ENCODE results near the gene GEMIN5. TPM values are rescaled to one million over a fixed set of nuclear protein-coding genes. Genes with fewer than 3 reads are reported as not detected.

Gene GEMIN5
- total RNA-seq, 2 experiments from 2014 or later = 41.9 to 44.8 TPM

DNA sequence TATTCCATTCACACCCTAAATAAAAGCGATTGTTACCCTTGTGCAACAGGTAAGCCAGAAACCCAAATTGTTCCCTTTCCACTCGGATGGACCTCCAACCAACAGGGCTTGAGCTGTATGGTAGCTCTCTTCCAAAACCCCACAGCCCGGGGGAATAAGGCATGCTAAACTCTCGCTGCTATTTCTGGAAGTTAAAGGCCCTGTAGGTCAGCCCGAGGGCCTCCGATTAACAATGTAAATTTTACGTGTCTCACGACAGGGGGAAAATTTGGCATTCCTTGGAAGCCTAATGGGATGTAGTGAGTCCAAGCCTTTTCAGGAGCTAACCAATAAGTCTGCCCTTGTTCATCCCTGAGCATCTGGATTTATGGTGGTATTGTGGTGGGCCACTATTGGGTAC, 53.6 kb downstream of the GEMIN5 start:
- H3K27me3 Mint-ChIP-seq = no peaks in the 10 kb centered on the region
- H3K36me3 Mint-ChIP-seq = peaks cover 94% of the 10 kb centered on the region
- H3K4me1 Mint-ChIP-seq = no peaks in the 10 kb centered on the region
- no peak overlapping the region for H3K27ac Mint-ChIP-seq
- peaks cover 42% of the 10 kb centered on the region for H3K9me3 Mint-ChIP-seq
- no peak for DNase-seq
- no peak overlapping the region for H3K4me3 Mint-ChIP-seq

DNA sequence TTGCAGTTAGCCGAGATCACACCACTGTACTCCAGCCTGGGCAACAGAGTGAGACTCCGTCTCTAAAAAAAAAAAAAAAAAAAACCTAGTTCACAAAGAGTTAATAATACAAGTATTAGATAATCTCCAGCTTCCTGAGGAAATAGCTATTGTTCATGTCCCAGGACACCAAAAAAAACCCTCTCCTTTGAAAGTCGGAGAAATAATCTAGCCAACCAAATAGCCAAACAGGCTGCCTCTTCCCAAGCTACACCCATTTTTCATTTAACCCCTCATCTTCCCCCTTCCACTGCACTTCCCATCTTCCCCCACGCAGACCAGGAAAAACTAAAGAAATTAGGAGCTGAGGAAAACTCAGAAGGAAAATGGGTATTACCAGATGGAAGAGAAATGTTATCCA, 56.0 kb downstream of the GEMIN5 start:
- Mint-ChIP-seq H3K4me1 (no peaks in the 10 kb centered on the region), H3K9me3 (peaks cover 47% of the 10 kb centered on the region), H3K27me3 (no peaks in the 10 kb centered on the region), H3K36me3 (peaks cover 91% of the 10 kb centered on the region), H3K4me3 (no peak overlapping the region), H3K27ac (no peak overlapping the region)
- DNase-seq = no peak

DNA sequence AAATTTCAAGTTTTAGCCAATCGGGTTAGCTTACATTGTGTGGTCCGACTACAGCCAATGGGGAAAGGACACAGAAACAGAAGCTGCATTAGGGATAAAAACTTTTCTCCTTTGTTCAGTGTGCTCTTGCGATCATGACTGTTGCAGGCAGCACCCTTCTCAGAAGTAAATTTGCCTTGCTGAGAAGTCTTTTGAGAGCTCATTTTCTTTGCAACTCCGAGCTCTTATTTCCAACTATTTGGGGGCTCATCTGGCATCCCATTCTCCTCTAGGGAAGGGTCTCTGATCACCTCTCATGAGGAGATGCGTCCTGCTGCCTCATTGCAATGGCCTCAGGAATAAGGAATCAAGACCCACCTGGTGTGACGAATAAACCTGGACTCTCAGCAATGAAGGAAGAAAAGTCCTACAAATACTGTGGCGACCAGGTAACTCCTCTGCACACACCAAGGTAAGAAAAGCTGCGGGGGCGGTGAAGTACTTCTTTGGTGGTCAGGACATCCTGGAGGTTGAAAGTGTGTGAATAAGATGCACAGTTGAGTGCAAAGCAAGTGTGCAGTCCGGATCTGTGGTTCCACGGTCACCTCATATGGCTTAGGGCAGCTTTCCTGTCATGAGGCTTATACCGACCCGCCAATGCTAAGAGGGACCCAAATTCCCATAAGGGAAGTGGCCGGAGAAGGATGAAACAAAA, 59.2 kb downstream of the GEMIN5 start:
- peaks cover 84% of the 10 kb centered on the region for H3K36me3 Mint-ChIP-seq
- H3K4me1 Mint-ChIP-seq = peaks cover 3% of the 10 kb centered on the region
- peaks cover 33% of the 10 kb centered on the region for H3K9me3 Mint-ChIP-seq
- no peak overlapping the region for H3K27ac Mint-ChIP-seq
- H3K27me3 Mint-ChIP-seq = no peaks in the 10 kb centered on the region
- DNase-seq = no peak
- no peak overlapping the region for H3K4me3 Mint-ChIP-seq

DNA sequence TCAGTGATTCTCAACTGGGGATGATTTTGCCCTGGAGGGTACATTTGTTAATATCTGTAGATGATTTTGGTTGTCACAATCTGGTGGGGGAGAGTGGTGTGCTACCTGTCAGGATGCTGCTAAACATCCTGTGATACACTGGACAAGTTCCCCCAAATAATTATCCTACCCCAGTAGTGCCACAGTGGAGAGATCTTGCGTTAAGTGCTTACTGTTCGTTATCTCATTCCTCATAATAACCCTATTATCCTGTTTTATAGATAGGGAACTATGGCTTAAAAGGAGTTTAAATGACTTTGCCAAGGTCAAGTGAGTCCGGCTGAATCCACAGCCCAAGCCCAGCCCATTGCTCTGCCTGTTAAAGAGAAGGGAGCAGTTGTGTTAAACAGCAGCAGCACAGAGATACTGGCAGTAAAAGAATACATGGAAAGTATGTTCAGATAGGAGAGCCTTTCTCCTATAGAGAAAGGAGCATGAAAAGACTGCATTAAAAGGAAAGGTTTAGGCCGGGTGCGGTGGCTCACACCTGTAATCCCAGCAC, 64.2 kb downstream of the GEMIN5 start:
- Mint-ChIP-seq H3K9me3 (peaks cover 14% of the 10 kb centered on the region), H3K27ac (no peak overlapping the region), H3K27me3 (no peaks in the 10 kb centered on the region), H3K4me3 (no peak overlapping the region), H3K36me3 (peaks cover 49% of the 10 kb centered on the region), H3K4me1 (peaks cover 3% of the 10 kb centered on the region)
- no peak for DNase-seq

DNA sequence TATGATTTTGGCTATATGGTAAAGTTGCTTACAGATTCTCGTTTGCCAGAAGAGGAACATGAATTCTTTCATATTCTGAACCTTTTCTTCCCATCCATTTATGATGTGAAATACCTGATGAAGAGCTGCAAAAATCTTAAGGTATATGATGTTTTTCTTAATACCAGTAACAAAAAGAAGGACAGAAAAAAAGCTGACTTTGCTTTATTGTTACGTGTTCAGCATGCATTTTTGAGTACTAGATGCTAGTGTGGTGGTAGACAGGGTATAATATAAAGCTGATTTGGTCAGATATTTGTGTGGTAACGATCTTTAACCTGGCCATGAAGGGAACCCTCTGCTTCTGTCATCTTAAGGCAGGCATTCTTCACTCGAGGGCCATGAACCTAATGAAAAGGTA, 66.3 kb downstream of the GEMIN5 start:
- Mint-ChIP-seq H3K27ac (no peak overlapping the region), H3K4me3 (no peak overlapping the region), H3K27me3 (no peaks in the 10 kb centered on the region), H3K9me3 (peaks cover 3% of the 10 kb centered on the region), H3K36me3 (peaks cover 38% of the 10 kb centered on the region), H3K4me1 (peaks cover 11% of the 10 kb centered on the region)
- DNase-seq = no peak

DNA sequence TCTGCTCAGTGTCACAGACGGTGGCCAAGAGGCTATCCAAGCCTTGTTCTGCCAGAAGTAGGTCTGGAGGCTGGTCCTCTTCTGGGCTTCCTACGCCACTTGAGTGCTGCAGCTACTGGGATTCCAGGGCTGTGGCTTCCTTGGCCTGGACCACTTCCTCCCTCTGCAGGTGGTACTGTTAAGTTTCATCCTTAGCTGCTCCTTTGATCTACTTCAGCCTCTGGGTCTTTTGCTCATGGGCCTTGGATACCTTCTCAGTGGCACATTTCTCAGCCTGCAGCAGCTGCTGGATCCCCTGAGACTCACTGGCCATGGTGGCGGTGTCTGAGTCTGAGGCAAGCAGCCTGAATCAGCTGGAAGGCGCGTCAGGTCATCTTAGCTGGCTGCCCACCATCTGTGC, 69.3 kb downstream of the GEMIN5 start:
- Mint-ChIP-seq H3K27ac (peak overlapping the region; percentile 83), H3K4me3 (no peak overlapping the region), H3K9me3 (no peaks in the 10 kb centered on the region), H3K27me3 (no peaks in the 10 kb centered on the region), H3K36me3 (peaks cover 36% of the 10 kb centered on the region), H3K4me1 (peaks cover 23% of the 10 kb centered on the region)
- DNase-seq = no peak

DNA sequence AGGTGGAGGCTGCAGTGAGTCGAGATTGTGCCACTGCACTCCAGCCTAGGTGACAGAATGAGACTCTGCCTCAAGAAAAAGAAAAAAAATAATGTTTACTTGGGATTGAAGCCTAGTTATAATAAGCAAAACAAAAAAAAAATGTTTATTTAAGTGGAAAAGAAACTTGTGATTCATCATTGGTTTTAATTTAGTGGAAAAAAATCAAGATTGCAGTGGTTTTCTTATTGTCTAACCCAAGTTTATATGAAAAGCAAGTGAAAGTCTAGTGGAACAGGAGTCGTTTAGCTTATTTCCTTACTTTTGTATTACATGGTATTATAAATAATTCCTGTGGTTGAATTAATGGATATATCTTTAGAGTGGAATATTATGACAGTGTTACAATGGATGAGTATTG, 71.2 kb downstream of the GEMIN5 start:
- Mint-ChIP-seq H3K27ac (peak overlapping the region; percentile 38), H3K9me3 (no peaks in the 10 kb centered on the region), H3K36me3 (peaks cover 41% of the 10 kb centered on the region), H3K27me3 (no peaks in the 10 kb centered on the region), H3K4me1 (peaks cover 38% of the 10 kb centered on the region), H3K4me3 (no peak overlapping the region)
- no peak for DNase-seq

DNA sequence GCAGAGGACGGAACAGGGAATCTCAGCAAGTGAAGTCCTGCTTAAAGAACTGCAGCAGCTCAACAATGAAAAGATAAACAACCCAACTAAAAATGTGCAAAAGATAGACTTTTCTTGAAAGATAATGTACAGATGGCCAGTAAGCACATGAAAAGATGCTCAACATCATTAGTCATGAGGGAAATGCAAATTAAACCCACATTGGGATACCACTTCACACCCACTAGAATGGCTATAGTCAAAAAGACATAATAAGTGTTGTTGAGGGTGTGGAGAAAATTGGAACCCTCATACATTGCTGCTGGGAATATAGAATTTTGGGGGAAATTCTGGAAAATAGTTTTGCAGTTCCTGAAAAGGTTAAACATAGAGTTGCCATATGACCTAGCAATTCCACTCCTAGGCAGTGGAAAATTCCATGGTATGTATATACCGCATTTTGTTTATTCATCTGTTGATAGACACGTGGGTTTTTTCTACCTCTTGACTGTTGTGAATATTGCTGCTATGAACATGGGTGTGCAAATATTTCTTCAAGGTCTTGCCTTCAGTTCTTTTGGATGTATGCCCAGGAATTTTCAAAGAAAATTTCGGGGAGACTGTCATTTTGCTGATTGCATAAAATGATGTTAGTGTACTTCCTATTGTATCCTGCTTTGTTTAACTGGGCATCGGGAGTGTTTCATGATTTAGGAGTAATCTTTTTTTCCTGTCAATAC, 72.4 kb downstream of the GEMIN5 start:
- H3K27ac Mint-ChIP-seq = peak overlapping the region; percentile 63

DNA sequence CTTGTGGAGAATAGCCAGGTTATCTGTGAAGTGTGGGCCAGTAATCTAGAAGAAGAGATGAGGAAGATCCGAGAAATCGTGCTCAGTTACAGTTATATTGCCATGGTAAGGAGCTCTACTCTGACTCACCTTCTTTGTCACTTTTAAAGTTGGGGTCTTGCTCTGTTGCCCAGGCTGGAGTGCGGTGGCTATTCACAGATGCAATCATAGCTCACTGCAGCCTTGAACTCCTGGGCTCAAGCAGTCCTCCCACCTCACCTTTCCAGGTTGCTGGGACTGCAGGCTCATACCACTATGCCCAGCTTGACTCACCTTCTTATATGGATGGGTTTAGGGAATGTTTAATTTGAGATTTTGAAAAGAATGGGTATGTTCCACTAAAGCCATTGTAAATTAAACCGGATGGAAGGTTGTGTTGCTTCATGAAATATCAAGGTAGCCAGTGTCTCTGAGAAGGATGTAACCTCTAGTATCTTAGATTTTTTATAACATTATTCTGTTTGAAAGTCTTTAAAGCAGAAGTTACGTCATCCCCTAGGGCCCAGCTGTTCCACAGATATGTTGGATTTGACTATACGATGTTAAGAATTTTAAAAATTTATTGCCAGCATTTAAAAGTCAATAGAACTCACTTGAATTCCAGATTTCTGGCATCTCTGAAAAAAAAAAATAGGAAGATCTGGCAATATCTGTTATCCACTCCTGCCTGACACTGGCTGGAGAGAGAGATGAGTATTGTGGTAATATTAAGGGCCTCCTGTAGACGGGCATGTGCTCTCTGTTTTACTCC, 74.5 kb downstream of the GEMIN5 start:
- Mint-ChIP-seq H3K27ac (peak overlapping the region; percentile 14), H3K4me3 (no peak overlapping the region), H3K27me3 (no peaks in the 10 kb centered on the region), H3K36me3 (peaks cover 55% of the 10 kb centered on the region), H3K9me3 (no peaks in the 10 kb centered on the region), H3K4me1 (peaks cover 58% of the 10 kb centered on the region)
- no peak for DNase-seq

More for the DNA sequence above, 72.4 kb downstream of the GEMIN5 start:
- DNase-seq = no peak
- H3K9me3 Mint-ChIP-seq = no peaks in the 10 kb centered on the region
- H3K4me1 Mint-ChIP-seq = peaks cover 51% of the 10 kb centered on the region
- H3K4me3 Mint-ChIP-seq = no peak overlapping the region
- peaks cover 46% of the 10 kb centered on the region for H3K36me3 Mint-ChIP-seq
- no peaks in the 10 kb centered on the region for H3K27me3 Mint-ChIP-seq

DNA sequence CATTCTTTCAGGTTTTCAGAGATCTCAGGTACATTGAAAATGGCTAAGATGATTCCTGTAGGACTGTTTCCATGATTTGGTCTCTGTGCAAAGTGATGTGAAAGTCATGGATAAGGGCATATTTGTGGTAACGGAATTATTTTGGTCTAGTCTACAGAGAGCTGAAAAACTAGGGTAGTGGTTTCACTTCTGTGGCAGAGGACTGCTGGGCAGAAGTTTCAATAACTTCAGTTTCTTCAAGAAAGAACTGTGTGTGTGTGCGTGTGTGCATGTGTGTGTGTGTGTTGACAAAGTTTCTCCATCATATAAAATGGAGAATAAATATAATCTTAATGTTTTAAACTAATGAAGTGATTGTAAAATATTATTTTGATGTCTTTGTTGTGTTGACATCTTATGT, 75.2 kb downstream of the GEMIN5 start:
- H3K4me3 Mint-ChIP-seq = no peak overlapping the region
- H3K27ac Mint-ChIP-seq = peak overlapping the region; percentile 35
- DNase-seq = no peak
- H3K27me3 Mint-ChIP-seq = no peaks in the 10 kb centered on the region
- peaks cover 58% of the 10 kb centered on the region for H3K4me1 Mint-ChIP-seq
- H3K9me3 Mint-ChIP-seq = no peaks in the 10 kb centered on the region
- peaks cover 55% of the 10 kb centered on the region for H3K36me3 Mint-ChIP-seq

DNA sequence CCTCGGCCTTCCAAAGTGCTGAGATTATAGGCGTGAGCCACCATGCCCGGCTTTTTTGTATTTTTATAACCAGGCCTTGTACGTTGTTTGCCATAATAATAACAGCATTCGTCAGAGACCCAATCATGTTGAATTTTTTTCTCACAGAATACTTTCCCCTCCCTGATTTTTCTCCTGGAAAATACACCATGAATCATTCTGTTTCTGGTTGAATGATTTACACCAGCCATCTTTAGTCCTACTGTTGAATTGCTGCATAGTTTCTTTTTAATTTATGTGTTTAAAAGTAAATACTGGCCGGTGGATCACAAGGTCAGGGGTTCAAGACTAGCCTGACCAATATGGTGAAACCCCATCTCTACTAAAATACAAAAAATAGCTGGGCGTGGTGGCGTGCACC, 76.1 kb downstream of the GEMIN5 start:
- peak overlapping the region; percentile 32 for H3K4me3 Mint-ChIP-seq
- H3K4me1 Mint-ChIP-seq = peaks cover 59% of the 10 kb centered on the region

DNA sequence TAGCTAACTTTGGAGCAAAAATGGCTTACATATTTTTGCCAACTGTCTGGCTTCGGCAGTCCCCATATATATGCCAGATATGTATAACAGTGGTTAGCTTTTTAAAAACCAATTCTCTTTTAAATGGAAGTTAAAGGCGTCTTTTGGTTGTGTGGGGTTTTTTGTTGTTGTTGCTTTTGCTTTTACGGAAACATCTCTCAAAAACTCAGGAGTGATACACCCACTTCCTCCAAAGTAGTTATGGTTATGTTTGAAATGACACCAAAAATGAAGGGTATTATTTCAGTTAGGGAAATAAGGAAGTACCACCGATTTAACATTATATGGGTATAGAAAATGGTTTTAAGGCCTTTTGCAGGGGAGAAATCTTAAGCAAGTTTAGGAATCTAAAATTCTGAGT, 77.2 kb downstream of the GEMIN5 start:
- no peaks in the 10 kb centered on the region for H3K27me3 Mint-ChIP-seq

More for the DNA sequence above, 76.1 kb downstream of the GEMIN5 start:
- H3K27me3 Mint-ChIP-seq = no peaks in the 10 kb centered on the region
- H3K27ac Mint-ChIP-seq = peak overlapping the region; percentile 51
- peaks cover 51% of the 10 kb centered on the region for H3K36me3 Mint-ChIP-seq
- DNase-seq = no peak
- H3K9me3 Mint-ChIP-seq = no peaks in the 10 kb centered on the region

DNA sequence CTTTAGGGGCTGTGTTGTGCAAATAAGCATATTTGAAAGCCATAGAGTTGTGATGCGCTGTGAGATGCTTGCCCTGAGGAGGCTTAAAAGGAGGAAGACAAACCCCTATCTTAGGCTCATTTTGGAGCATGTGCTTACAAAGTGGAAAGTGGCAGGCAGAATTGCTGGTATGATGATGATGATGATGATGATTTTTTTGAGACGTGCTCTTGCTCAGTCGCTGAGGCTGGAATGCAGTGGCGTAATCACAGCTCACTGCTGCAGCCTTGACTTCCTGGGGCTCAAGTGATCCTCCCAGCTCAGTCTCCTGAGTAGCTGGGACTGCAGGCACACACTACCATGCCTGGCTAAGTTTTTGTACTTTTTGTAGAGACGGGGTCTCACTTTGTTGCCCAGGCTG, 77.9 kb downstream of the GEMIN5 start:
- peaks cover 36% of the 10 kb centered on the region for H3K36me3 Mint-ChIP-seq
- H3K4me3 Mint-ChIP-seq = peak overlapping the region; percentile 85

More for the DNA sequence above, 77.2 kb downstream of the GEMIN5 start:
- peak overlapping the region; percentile 85 for H3K4me3 Mint-ChIP-seq
- DNase-seq = no peak
- peaks cover 56% of the 10 kb centered on the region for H3K4me1 Mint-ChIP-seq
- H3K9me3 Mint-ChIP-seq = no peaks in the 10 kb centered on the region
- peaks cover 43% of the 10 kb centered on the region for H3K36me3 Mint-ChIP-seq
- H3K27ac Mint-ChIP-seq = peak overlapping the region; percentile 99

DNA sequence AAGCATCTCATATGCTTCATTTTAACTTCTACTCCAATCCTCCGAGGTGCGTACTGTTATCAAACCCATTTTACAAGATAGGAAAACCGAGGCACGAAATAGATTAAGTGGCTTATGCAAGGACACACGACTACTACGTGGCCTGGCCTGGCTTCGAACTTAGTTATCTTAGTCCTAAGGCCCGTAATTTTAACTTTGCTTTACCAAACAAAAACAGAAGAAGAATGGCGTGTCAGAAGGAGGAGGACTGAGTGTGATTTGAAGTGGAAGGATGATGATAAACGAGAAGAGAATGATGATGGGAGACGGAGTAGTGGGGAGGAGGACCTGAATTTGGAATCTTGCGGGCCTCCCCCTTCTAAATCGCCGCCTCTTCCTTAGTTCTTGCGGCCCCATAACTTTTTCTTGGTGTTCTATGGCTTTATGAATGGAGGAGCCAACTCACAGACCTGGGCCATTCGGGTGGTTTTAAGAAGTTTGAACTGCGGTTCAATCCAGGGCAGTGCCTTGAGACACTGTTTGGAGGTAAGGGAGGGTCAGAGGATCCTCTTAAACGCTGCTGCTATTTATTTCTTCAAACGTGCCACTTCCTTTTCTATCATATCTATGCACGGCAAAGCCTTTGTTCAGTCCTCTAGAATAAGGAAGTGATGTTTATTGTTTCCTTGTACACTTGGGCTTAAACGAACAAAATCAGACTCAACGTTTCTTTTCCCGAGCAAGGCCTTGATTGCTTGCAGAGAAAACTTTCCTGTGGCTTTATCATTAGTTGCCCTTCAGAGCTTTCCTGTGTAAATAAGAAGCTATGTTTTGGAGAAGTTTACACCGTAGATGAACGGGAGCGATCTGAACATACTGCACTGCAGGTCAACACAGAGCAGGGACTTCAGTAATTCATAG, 78.8 kb downstream of the GEMIN5 start:
- Mint-ChIP-seq H3K9me3 (no peaks in the 10 kb centered on the region), H3K27ac (peak overlapping the region; percentile 99), H3K36me3 (peaks cover 31% of the 10 kb centered on the region), H3K27me3 (no peaks in the 10 kb centered on the region), H3K4me1 (peaks cover 50% of the 10 kb centered on the region), H3K4me3 (peak overlapping the region; percentile 85)
- DNase-seq = no peak

More for the DNA sequence above, 77.9 kb downstream of the GEMIN5 start:
- Mint-ChIP-seq H3K27me3 (no peaks in the 10 kb centered on the region), H3K27ac (peak overlapping the region; percentile 99), H3K9me3 (no peaks in the 10 kb centered on the region), H3K4me1 (peaks cover 51% of the 10 kb centered on the region)
- no peak for DNase-seq

Measured in activated naive CD8-positive, alpha-beta T cell treated with anti-CD3 and anti-CD28 coated beads for 36 hours (primary cell).